Kasumi-1 (cell line): ENCODE data around the gene GPHN.
A peak's percentile ranks its signal among the peaks of the same experiment; 100 is the strongest.
"Not testable (repeated sequence)": the region's sequence is repeated elsewhere in the genome, so short reads cannot be mapped to it uniquely, and the experiment has no call there.

Experiments used
- DNase-seq, 2 experiments: peaks; one replicate each; lab custom pipeline; 2025; lab: John Stamatoyannopoulos, UW

GPHN gene

DNA sequence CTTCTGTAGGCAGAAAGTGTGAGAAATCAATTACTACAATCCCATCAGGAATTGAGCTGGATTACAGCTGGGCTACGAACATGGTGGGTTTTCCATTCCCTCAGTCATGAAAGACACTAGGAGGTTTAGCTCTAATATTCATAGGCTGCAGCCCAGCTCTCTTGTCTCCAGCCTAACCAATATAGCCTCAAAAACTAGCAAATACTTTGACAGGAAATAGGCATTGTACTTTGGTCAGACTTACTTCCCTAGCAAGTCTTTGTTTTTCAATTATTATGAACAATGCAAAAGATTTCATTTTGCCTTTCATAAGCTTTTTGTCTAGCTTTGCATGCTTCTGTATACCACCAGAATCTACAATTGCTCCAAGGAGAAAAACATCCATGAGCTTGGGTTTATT, 296.2 kb downstream of the GPHN start:
- peak; percentile 24 to 27 for DNase-seq

DNA sequence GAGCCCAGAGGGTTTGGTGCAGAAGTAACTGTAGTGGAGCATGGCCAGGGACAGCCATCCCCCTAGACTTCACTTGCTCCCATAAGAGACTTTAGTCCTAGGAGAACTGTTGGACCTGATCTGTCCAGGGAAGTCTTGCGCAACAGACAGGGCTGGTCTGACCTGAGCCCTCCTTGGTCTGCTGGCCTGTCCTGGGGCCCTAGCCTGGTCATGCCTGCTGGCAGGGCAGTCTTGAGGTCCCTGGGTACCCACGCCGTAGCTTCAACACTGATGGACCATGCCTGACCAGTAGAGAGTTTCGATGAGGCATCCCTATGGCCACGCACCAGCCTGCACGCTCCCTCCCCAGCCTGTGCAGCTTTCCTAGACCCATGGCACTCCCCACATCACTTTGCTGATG, 305.7 kb downstream of the GPHN start:
- no peak for DNase-seq

DNA sequence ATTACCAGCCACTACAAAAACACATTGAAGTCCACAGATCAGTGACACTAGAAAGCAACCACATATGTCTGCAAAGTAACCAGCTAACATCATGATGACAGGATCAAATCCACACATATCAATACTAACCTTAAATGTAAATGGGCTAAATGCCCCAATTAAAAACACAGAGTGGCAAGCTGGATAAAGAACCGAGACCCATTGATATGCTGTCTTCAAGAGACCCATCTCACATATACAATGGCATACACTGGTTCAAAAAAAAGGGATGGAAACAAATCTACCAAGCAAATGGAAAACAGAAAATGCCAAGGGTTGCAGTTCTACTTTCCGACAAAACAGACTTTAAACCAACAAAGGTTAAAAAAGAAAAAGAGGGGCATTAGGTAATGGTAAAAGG, 307.7 kb downstream of the GPHN start:
- no peak for DNase-seq

DNA sequence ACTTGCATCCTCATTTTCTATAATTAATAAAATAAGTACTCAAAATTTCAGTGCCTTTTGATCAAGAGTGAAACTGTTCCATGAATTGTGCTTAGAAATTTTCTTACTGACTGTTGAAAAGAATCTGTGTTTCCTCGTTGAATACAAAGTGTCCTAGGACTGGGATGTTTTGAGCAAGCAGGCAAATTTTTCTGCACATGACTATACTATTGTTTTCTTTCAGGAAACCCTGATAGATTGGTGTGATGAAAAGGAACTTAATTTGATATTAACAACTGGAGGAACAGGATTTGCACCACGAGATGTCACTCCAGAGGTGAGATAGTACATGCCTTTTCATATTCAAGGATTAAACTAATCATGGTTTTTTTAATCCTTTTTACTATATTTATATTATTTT, 316.3 kb downstream of the GPHN start:
- no peak for DNase-seq

DNA sequence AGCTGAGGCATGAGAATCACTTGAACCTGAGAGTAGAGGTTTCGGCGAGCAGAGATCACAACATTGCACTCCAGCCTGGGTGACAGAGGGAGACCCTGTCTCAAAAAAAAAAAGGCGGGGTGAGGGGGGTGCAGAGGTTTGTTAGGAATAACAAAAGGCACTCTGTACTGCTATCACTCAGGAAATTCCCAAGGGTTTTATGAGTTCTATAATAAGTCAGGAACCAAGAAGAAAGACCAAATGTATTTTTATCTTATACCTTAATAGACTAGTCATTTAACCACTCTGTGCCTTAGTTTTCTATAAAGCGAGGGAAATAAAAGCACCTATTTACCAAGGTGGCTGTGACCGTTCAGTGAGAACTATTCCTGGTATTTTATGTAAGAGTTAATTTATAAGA, 319.2 kb downstream of the GPHN start:
- DNase-seq: no peak

DNA sequence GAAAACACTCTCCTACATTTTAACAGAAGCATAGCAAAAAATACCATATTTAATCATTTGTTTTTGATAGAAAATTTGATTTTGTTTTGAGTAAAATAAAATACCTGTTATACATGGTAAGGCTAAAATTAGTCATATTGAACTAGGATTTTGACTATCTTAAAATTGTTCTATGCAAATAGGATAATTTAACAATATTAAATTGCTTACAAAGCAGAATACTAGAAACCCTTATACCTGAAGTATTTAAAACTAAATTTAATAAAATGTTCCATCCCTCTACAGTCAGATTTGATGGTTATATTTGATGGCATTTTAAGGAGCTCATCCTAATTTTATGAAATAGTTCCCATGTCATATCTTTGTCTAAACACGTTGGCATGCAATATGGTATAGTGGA, 323.2 kb downstream of the GPHN start:
- DNase-seq: no peak

DNA sequence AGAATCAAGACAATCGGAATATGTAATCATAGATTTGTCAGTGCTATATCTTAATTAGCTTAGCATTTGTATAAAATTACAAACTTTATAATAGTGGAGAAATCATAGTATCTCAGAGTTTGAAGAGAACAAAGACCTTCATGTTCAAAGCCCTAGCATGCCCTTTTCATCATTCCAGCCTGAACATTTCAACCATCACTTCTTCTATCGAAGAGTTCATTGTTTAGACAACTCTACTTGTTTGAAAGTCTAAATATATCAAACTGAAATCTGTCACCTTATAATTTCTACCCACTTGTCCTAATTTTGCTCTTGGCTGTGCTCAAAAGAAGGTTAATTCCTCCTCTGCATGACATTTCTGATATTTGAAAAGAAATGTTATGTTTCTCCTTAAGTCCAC, 325.9 kb downstream of the GPHN start:
- DNase-seq: no peak

DNA sequence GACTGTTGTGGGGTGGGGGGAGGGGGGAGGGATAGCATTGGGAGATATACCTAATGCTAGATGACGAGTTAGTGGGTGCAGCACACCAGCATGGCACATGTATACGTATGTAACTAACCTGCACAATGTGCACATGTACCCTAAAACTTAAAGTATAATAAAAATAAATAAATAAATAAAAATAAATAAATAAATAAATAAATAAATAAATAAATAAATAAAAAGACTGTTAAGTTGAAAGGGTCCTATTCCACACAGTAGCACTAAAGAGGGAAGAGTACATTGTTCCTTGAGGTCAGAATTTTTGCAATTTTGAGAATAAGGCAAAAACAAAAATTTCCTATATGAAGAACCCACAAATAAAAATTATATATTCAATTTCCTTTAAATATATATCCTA, 329.5 kb downstream of the GPHN start:
- DNase-seq: not testable (repeated sequence)

DNA sequence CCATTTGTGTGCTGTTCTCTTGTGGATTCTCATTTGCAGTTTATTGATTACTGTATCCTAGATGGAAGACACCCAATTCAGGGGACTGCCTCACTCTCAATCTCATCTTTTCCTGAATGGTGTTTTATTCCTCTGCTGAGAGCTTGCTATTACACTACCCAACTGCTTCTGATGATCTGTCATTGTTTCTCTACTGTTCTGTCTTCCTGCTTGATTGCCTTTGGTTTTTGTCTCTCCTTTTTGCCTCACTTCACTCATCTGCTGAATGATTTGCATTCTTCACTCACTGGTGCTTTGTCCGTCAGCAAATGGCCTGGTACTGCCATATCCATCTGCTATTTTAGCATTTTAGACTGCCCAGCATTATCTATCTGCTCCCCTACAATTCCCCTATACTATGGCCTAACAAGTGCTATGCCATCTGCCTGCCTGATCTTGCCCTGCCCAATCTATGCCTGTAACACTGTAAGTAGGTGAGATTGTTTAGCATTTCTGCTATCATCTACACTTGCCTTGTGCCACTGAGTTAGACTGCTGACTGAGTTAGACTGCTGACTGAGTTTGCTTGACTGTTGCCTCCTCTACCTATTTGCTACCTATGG, 335.1 kb downstream of the GPHN start:
- no peak for DNase-seq

DNA sequence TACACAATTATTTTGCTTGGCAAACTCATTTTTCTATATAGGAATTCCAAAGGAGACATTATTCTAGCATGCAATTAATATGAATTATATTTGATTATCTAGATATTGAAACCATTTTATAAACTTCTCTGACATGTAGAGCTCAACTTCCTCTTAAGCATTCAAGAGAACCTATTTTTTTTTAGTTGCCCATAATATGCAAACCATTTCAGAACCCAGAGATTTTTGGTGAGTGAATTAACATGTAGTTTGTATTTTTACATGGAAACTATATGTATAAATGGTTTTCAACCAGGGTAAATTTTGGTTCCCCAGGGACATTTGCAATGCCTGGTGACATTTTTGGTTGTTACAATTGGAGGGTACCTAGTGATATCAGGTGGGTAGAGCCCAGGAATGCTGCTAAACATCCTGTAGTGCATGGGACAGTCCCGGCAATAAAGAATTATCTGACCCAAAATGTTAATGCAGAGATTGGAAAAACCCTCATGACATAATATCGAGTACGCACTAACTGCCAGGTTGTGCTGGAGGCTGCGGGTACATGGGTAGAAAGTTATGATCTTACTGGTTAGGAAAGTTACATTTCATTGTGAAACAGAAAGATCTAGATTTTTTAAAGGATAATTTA, 342.4 kb downstream of the GPHN start:
- no peak for DNase-seq

DNA sequence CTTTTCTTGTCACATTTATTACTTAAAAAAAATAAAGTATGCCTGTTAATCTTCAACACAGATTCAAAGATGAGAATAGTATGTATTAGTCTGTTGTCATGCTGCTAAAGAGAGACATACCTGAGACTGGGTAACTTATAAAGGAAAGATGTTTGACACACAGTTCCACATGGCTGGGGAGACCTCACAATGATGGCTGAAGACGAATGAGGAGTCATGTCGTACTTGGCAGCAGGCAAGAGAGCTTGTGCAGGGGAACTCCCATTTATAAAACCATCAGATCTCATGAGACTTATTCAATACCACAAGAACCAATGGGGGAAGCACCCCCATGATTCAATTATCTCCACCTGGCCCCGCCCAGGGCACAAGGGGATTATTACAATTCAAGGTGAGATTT, 345.4 kb downstream of the GPHN start:
- no peak for DNase-seq

DNA sequence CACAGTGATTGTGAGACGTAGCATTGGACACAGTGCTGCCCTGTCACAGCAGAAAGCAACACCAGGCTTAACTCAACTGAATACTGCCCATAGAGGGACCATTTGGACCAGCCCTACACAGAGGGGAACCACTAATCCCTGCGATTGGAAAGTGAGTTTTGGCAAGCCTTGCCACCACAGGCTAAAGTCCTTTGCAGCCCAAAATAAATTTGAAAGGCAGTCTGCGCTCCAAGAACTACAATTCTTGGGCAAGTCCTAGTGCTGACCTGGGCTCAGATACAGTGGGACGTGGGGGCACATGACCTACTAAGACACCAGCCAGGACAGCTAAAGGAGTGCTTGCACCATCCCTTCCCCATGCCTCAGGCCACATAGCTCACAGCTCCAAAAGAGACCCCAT, 349.9 kb downstream of the GPHN start:
- DNase-seq: no peak

DNA sequence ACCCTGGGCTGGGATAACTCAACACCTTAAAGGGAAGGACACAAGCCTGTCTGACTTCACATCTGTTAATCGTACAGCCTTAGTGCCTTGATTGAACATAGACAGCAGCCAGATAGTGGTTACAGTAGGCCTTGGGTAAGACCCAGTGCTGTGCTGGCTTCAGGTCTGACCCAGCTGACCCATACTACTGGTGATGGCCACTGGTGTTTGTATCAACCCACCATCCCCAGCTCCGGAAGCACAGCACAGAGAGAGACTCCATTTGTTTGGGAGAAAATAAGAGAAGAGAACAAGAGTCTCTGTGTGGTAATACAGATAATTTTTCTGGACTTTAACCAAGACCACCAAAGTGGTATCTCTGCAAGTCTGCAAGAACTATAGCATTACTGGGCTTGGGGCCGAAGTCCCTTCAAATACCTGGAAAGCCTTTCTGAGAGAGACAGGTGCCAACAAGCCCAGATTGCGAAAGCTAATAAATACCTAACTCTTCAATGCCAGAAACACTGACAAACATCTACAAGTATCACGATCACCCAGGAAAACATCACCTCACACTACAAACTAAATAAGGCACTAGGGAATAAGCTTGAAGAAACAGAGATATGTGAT, 351.2 kb downstream of the GPHN start:
- no peak for DNase-seq

DNA sequence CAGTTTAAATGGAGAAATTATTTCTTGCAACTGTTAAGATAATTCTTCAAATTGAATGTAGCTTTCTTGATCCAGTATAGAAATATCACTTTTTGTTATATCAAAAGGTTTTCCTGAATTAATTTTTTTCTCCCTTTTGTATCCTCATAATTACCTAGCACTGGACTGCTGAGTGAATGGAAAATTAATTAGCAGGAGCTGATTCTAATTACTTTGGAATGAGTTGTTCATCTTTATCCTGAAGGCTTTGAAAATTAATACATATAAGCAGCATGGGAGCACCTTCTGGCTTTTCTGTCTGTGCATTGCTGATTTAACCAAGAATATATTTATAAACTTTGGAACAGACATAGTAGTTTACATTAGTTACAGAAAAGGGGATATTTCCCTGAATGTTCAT, 373.6 kb downstream of the GPHN start:
- no peak for DNase-seq

DNA sequence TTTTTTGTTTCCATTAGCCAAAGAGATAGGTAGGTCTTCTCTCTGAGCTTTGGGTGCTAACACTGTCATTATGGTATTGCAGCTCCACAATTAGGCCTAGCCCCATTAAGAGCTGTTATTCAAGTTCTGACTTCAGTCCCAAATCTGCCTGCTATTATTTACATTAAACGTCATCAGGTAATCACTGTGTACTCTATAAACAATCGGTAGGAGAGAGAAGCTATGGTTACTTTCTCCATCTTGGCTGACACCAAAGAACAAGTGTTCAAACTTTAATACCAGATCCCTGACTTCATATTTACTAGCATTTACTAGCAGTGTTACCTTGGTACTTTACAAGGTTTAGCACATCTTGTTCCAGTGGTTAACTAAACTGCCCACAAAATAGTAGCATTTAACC, 376.2 kb downstream of the GPHN start:
- DNase-seq: no peak

DNA sequence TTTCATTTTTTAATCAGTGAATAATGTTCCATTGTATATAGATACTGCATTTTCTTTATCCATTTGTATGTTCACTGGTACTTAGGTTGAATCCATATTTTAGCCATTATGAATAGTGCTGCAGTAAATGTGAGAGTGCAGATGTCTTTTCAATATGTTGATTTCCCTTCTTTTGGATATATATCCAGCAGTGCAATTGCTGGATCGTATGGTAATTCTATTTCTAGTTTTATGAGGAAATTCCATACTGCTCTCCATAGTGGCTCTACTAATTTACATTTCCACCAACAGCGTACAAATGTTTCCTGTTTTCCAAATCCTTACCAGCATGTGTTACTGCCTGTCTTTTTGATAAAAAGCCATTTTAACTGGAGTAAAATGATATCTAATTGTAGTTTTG, 392.8 kb downstream of the GPHN start:
- no peak for DNase-seq

DNA sequence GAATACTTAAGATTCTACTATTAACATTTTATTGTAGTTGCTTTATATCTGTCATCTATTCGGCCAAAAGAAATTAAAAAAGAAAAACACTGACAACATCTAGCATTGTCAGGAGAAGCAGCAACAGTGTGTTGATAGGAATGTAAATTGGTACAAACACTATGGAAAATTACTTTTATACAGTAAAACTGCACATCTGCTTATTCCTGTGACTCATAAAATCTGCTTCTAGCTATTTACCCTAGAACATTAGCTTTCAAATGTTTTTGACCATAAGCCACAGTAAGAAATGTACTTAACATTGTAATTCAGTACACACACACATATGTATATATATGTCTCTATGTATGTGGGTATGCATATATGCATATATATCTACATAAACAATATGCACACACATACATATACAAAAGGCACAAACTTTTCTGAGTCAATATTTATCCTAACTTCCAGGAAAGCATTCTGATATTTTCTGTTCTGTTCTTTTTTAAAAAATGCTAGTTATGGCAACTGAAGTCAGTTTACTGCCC, 402.4 kb downstream of the GPHN start:
- DNase-seq: no peak

DNA sequence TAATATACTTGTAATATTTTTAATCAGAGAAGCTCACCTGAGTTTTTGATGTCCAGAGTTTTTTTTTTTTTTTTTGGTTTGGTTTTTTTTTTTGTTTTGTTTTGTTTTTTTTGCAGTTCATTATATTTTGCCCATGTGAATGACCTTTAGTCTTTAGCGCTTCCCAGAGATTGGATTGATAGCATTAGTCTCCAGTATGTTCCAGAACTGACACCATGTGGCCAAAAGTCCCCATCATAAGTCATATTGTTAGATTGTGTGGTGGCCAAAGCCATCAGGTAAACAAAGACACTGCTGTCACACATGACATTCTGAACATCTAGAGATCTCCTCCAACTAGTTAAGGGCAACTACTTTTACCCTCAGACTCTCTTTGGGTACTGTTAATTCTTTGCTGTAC, 408.5 kb downstream of the GPHN start:
- no peak for DNase-seq

DNA sequence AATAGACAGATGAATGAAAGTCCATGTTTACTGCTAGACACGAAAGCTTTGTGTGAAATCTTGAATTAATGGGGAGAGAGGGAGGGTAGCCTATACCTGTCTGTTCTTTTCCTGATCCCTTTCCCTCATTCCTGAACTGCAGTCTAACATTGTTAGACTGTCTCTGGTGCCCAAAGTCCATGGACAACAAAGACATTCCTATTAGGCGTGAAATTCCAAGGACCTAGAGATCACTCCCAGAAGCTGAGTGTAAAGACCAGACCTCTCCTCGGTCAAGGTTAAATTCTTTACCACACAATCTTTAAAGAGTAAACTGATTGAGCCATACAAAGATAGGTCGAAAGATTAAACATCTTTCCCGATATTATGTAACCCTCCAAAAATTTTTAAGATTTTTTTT, 410.6 kb downstream of the GPHN start:
- no peak for DNase-seq

DNA sequence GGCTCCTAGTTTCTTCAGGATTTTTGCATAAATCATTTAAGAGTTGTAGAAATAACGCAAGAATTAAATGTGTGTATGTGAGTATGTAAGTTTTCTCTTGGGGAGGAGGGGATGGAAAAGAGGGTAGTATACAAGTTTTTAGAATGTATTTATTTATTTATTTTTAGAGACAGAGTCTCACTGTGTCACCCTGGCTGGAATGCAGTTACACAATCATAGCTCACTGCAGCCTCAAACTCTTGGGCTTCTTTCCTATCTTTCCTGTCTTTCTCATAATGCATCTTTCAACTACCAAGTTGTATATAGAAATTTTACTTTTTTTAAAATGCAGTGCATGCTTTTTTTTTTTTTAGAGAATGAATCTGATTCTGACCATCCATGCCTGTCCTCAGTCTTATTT, 412.2 kb downstream of the GPHN start:
- DNase-seq: no peak

DNA sequence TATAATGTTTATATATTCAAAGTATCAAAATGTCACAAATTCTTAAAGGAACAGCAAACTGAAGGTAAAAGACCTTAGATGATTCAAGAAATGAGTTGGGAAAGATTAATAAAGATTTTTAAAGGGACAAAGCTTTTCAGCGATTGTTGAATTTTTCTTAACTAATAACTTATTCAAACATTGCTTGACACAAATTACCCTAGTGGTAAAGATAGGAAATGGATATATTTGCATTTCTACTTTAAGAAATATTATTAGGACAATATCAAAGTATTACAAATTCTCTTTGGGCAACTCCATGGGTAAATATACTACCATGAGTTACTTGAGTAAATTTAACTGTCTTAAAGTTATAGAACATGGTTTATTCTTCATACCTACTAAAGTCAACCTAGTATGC, 415.3 kb downstream of the GPHN start:
- DNase-seq: peak in 1 of 2 experiments; percentile 3

DNA sequence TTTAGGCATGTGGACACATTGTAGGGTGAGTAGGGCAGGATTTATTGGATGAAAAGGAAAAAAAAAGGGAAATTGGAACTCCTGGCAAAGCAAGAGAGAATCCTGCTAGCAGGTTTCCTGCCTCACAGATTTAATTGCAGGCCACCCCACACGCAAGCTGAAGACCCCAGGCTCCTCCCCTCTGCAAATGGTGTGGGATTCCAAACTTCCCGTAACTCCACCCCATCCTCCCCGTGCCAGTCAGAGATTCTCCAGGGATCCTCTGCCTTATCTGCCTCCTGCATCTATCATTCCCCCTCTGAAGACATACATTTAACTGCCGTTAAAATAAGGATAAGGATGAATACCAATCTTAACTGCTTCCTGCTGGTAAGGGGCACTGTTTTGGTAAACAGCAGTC, 431.5 kb downstream of the GPHN start:
- DNase-seq: no peak

DNA sequence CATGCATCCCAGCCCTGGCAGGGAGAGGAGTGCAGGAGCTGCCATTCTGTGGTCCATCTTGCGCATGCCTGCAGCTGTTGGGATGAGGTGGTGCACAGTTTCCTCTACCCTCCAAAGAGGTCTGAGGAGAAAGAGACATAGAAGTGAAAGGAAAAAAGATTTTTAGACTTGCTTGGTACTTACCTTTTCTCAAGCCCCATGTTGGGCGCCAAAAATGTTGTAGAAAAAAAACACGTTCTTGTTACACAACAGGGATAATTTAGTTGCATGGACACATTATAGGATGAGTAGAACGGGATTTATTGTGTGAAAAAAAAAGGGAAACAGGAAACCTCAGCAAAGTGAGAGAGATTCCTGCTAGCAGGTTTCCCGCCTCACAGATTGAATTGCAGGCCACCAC, 436.9 kb downstream of the GPHN start:
- no peak for DNase-seq

DNA sequence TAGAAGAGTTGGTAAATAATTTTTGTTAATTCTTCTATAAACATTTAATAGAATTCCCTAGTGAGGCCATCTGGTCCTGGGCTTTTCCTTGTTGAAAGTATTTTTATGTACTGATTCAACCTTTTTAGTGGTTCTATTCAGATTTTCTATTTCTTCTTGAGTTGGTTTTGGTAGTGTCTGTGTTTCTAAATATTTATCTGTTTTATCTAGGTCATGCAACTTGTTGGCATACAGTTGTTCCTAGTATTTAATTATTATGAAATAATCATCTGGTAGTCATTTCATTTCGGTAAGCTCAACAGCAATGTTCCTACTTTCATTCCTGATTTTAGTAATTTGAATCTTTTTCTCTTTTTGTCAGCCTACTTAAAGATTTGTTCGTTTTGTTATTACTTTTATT, 447.2 kb downstream of the GPHN start:
- no peak for DNase-seq
